GM21619 (cell line): ENCODE measurements around the gene TAGLN2.

Experiments used
- ATAC-seq: cut with Tn5 transposase; IDR thresholded peaks from one replicate; pipeline ENCODE4 v1.9.1; 2021; ENCODE audit not compliant: unreplicated experiment

The TAGLN2 gene

DNA sequence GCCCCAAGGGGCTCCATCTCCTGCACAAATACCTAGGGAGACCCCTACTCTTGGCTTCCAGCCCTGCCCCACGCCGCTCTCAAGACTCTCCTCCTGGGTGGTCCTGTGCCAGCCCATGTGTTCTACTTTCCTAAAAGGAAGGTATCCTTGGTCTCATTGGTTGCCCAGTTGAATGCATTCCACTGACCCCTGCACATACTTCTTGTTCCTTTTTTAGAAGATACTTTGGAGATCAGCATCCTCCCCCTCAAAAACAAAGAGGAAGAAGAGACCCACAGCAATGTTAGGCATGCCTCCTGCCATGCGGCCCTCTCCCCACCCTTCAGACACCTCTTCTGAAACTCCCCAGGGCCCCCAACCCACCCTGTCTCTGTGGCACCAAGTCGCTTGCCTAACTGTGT lies 24.7 kb upstream of the TAGLN2 start:
- no peak for ATAC-seq

DNA sequence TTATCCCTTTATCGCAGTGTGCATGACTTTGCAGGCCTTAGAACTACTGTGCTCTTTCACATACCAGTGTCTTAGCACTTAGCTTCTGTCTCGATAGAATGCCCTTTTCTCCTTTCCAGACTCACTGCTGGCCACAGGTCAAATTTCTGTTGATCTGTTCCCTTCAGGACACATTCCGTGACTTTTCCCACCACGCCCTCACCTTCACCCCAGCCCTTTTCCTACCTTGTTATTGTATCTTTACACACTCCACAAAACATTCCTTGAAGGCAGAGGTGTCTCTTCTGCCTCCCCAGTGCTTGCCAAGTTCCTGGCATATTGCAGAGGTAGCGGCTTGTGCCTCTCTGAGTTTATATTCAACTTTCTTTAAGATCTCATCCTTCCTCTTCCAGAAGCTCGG lies 23.8 kb upstream of the TAGLN2 start:
- ATAC-seq, result no peak

DNA sequence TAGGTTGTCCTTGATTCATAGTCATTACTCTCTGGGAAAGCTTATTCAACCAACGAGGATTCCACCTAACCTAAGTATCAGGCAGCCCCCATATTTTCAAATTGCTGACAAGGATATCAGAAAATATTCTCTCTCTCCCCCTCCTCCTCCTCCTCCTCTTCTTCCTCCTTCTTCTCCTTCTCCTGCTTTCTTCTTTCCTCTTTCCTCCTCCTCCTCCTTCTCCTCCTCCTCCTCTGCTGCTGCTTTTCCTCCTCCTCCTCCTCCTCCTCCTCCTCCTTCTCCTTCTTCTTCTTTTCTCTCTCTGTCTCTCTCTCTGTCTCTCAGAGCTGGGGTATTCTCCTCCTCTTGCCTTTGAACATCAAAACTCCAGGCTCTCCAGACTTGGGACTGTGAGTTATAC lies 22.6 kb upstream of the TAGLN2 start:
- no peak for ATAC-seq

DNA sequence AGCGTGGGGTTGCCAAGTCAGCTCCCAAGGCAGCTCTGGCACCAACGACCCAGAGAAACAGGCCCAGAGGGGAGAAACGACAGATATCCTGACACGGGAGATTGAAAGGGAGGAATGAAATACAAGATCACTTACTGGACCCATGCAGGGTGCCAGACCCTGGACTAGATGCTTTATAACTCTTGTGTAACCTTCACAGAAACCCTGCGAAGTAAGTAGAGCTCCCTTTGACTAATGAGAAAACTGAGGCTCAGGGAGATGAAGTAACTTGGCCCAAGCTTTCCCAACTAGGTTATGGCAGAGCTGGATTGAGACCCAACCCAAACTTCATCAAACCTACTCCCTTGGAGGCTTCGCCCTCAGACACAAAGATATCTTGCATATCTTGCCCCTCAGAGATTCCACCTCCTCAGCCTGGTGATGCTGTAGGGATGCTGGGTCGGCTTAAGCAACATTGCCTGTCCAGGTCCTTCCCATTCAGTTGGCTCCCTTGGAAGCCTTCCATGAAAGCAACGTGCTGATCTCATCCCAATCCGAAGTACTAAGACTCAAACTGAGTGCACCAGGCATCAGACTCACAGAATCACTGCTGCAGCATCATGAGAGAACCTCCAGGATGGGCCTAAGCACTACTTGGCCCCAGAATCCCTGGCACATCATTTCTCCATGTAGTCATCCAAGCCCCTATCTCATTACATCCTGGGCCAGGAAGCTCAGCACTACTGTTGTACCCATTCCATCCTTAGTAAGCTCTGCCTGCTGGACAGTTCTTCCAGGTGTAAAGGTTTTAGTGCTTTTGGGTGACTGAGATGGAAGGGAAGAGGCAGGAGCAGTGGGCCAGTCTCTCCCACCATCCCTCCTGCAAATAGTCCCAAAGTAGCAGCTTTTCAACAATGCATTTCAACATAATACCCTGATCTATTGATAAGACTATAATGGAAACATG lies 21.2 kb upstream of the TAGLN2 start:
- ATAC-seq, result no peak

DNA sequence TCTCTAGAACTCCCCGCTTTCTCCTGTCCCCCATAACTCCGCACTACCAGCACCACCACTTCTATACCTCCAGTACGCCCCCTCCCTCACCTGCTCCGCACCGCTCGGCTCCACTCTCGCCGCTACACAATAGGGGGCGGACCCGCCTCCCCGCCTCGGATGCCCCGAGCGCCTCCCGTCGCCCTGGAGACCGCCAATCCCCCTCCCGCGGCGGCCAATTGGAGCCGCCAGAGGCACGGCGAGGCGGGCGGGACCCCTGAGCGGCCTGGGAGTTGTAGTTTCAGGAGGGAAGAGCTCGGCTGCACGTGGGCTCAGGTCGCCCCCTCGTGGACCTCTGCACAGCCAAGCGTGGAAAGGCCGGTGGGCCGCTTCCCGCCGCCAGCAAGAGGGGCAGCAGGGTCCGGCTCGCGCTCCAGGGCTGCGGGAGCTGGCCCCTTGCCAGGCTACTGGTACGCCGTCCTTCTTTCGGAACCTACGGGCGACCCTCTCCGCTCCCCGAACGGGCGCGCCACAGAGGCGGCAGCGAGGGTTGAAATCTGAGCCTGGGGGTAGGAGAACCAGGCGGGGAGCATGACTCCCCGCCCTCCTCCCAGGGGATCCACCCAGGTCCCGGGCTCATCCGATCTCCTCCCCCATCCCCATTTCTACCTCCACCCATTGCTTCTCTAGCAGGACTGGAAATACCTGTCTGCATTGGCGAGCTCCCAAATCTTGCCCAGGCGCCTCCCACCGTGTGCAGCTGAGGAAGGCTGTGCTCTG lies 20.4 kb upstream of the TAGLN2 start, which contains the start of gene IGSF9:
Gene IGSF9 (minus strand): TSS at position 131 of the 759 bp plus-strand sequence. CDS start 2,159 bp downstream, outside the sequence.
- no peak for ATAC-seq

DNA sequence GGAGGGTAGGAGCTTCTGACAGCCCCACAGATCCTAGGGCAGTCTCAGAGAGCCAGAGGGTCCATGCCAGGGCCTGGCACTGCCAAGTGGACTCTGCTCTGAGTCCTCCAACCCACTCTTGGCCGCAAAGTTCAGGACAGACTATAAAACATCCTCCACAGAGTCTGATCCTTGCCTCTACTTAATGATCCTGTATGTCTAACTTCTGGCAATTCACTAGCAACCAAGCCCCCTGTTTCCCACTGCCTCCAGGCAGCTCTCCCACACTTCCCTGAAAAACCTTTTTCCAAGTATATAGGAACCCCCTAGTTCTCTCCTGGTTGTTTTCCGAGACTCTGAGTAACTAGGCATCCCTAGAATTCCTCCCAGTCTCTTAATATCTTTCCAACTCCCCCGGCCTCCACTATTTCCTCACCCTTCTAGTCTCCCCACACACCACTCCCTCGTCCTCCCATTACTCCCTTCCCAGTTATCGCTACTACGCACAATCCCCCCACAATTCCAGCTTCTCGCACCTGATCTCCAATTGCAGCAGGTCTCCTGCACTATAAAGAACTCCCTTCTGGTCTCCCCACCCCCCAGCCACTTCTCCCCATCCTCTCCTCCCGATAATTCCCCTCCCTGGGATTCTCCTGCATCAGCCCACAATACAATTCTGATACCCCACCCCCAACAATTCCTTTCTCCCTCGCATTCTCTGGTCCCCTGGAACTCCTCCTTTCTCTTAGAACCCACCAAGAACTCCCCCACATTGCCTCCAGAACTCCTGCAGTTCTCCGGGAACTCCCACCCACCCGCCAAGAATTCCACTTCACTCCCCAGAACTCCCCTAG lies 19.5 kb upstream of the TAGLN2 start:
- no peak for ATAC-seq

DNA sequence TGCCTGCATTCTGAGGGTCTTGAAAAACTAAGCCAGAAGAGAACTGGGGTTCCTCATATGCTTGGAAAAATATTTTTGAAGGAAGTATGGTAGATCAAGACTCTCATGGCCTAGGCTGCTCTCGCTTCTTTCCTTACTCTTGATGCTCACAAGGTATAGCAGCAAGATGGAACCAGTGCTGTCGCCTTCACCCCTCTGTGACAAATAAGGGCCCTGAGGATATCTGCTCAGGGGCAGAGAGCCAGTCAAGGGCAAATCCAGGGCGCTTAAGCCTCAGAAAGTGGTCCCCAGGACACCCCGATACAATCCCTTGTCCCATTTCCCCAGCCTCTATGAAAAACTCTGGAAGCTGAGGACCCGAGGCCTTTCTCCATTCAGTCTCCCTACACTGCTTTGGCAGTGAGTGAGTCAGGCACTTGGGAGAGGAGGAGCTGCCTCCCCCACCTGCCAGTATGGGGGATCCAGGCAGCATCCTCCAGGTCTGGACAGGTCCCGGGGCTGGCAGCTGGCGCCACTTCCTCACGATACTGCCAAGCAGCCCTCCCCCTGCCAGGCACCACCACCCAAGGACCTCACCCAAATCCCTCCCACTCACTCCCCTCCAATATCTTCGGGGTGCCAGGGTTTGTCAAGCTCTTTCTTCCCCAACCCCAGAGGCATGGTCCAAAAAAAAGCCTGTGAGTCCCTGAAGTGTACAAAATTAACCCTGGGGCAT lies 18.8 kb upstream of the TAGLN2 start:
- ATAC-seq, result no peak

DNA sequence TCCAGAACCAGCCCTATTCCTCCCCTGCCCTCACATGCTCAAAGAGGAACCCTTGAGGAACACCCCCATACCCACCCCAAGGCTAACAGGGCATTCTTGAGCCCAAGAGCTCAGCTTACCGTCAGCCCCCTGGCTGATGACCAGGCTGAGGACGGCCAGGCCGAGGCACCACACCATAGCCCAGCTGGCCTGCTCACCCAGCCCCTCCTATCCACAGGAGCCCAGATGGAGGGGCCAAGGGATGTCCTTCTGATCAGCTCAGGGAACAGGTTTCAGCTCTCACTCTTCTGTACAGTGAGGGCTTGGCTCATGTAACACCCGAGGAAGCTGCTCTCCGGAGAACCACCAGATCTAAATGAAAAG lies 18.0 kb upstream of the TAGLN2 start:
- no peak for ATAC-seq

DNA sequence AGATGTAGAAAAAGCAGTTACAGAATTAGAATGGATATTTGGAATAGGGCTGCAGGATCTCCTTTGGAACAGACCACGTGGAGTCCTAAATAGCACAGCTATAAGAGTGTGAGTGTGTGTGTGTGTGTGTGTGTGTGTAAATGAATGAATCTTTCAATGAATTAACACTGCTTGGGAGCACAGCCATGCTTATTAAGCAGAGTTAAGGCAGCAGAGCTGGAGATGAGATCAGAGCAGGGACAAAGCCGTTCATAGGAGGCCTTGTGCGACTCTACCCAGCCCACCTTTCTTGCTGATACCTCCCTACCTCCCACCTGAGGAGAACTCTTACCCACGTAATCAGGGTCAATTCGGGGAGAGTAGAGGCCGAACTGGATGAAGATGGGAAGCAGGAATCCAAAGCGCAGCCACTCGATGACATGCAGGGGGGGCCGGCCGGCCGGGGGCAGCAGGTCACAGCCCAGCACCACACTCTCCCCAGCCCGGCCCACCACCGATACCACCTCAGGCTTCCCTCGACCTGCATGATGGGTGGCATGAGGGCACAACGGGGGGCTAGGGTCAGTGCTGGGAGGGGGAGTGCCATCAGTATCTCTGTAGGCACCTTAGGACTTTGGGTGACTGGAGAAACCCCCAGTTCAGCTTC lies 17.4 kb upstream of the TAGLN2 start:
- no peak for ATAC-seq

DNA sequence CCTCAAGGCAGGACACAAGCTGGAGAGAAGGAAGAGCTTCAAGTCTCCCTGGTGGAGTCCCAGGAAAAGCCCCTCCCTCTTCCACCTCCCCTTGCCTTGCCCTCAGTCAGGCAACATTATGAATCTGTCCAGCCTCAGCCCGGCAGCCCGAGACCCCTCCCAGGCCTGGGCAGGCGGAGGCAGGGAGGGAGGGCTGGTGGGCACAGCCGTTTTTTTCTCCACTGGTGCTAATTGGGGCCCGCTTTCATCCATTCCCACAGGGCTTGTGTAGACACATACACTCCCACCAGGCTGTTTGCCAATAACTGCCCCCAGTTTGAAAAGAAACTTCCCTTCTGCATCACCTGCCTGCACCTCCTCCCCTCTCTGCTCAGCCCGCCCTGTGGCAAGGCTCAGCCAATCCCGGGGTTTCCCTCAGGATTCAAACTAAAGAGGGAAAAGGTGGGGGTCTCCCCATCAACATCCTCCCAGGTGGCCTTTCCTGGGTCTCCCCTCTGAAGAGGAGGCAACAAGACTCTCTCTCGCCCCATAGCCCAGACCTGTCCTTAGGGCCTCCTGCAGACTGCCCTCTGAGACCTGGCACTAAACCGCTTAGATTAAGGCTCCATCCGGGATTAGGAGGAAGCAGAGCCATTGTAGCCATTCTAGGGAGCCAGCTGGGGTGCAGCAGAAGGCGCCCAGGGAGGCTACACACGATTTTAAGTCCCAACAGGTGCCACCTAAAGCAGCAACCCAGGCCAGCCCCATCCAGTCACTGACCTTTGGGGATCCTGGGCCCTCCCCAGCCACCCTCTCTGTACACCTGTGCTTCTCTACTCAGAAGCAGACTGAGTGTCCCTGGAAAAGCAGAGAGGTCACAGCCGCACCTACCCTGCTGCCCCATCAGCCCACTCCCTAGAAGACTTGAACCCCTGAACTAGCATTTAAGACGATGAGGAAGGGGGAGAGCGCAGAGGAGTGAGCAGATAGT lies 16.6 kb upstream of the TAGLN2 start:
- ATAC-seq, result no peak

DNA sequence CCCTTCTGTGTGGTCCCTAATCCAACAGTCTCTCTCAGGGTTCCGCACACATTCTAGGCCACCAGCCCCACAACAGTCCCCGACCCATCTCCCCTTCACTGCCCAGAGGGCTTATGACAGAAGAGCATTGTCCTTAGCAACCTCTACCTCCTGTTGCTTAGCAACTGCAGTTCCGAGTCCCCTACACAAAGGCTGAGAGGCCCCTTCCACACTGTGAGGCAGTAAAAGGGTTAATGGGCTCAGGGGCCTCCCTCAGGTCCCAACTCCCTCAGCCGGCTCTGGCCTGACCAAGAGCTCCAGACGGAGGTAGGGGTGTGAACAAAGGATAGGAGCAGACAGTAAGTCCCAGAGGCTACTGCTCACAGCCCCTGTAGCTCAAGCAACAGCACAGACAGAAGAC lies 15.8 kb upstream of the TAGLN2 start:
- ATAC-seq, result no peak

DNA sequence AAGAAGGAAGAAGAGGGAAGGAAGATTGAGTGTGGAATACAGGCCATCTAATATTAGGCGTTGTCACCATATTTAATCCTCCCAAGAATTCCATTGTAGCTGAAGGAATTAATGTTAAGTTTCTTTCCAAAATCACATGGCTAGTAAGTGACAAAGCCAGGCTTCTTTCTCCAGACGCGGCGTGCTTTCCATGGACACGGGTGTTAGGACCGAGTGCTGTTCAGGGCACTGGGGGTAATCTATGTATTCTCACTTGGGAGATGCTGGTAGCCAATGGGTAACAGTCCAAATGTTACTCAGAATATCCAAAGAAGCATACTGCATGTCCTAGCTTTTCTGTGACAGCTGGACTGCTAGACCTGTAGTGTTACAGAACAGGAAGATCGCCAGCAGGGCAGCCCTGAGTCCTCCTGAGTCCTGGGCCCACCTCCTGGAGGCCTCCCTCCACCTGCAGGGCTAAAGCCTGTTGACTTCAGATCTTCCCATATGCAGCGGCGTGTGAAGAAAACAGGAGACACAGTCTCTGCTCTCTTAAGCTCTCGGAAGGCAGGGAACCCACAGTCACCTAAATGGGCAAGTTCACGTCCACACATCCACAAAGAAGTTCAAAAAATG lies 14.8 kb upstream of the TAGLN2 start:
- ATAC-seq, result no peak

DNA sequence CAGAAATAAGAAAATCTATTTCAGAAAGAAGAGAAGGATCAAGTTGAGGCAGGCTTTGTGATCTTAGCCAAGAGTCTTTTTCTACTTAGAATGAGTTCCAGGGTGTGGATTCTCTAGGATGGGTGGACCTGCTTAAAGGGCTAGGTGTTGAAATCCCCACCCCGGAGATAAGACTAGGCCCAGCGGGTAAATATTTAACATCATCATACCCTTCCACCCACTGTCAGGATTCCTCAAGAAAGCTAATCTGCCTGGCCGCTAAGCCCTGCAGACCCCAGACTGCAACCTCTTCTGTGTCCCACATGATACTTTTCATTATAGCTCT lies 14.3 kb upstream of the TAGLN2 start:
- ATAC-seq, result no peak

DNA sequence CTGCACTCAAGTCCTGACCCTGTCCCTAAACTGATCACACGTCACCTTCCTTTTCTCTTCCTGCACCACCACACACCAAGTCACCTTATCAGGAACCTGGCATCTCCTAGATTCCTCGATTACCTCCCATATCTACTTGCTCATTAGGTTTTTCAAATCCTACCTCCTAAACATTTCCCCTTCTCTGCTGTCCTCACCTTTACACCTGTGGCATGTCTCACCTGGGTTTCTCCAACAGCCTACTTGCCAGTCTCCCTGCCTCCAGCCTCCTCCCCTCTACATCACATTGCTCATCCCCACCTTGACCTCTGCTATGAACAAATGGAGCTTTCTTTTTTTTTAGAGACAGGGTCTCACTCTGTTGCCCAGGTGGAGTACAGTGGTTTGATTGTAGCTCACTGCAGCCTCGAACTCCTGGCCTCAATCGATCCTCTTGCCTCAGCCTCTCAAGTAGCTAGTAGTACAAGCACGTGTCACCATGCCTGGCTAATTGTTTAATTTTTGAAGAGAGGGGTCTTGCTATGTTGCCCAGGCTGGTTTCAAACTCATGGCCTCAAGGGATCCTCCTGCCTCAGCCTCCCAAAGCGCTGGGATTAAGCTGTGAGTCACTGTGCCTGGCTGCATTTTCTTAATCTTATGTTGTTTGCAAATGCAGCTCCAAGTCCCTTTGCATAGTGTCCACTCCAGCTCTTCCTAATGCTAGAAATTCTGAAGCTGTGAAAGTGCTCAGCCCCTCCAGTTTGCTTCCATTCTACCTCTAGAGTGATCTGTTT lies 13.8 kb upstream of the TAGLN2 start:
- no peak for ATAC-seq

DNA sequence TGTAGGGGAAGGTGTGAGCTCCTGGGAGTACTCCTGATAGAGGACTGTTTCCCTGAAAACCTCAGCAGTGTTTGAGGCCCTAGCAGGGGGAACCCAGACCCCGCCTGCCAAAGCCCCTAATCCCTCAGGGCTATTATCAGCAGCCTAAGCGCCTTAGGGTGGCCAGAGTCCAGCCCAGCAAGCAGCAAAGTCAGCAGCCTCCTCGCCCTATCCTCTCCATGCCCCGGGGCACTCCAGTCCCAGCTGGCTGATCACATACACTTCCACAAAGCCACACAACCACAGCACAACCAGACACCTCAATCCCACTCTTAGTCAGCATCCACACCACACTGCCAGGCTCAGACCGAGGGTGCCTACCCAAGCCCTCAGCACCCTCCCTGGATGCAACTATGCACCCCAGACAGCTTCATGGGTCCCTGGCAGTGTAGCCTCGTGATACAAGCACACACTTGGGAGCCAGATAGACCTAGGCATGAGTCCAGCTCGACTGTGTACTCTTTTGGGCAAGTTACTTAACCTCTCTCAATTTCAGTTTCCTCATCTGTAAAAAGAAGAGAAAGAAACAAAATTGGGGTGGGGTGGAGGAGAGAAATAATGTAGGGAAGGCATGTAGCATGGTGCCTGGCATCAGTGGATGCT lies 13.0 kb upstream of the TAGLN2 start:
- ATAC-seq, result no peak

DNA sequence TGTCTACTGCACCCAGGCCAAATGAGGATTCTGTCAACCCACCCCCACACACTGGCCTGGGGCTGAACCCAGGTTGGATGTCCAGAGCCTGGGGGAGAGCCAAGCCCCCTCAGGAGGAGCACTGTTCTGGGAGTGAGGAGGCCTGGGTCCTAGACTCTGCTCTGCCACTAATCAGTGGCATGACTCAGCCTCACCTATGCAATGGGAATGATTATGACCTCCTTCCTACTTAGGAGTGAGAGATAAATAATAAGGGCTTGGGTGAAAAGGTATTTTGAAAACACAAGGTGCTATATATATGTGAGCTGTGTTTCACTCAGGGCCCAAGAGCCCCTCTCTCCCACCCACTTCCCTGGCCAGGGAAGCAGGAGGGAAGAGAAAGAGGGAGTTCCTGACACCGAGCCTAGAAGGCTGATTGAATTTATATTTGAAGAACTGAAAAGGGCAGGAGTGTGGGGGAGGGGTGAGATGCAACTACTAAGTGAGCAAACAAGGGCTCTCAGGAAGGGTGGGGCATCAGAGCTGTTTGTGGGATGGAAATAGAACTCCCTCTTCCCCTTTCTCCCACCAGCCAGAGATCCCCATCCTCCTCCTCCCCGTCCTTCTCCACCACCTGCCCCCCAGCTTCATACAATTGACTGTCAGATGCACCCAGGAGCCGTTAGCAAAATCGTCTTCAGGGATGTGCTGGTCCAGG lies 11.9 kb upstream of the TAGLN2 start:
- ATAC-seq, result no peak
